SK-N-SH (cell line): ENCODE data around the gene THBD. TPM values are rescaled to one million over a fixed set of nuclear protein-coding genes. Genes with fewer than 3 reads are reported as not detected.

Experiments used
- CTCF ChIA-PET: fragments of 300-600, 350-600 bp; formaldehyde crosslinking; extraction: SDS; loops from one replicate; lab custom pipeline; 2021; lab: Yijun Ruan, JAX
- POLR2A ChIA-PET: fragments of 350-600 bp; sonication (Branson Sonifier 250); formaldehyde crosslinking; extraction: SDS; loops from one replicate; lab custom pipeline; 2020; ENCODE audit warnings: antibody characterized with exemption, inconsistent platforms; lab: Yijun Ruan, JAX
- DNase-seq: peaks from one replicate; pipeline ENCODE4 v3.0.0; 2012
- H2AFZ ChIP-seq: fragments of 200-600 bp; sonication (generic); 2 replicates; pipeline ENCODE4 v1.8.1; 2016; ENCODE audit warnings: antibody characterized with exemption, mild to moderate bottlenecking, low read depth
- H3F3A ChIP-seq: fragments of 200-600 bp; sonication (generic); replicated peaks from 2 replicates; pipeline ENCODE3; 2016; ENCODE audit warnings: antibody characterized with exemption, mild to moderate bottlenecking; ENCODE audit not compliant: insufficient read depth
- H3K27ac ChIP-seq, 2 experiments: fragments of 200-500 bp in 1 of 2; fragments of 200-600 bp in 1 of 2; sonication (Bioruptor generic) in 1 of 2; sonication (generic), shearing (Covaris generic) in 1 of 2; 2 replicates each; pipeline versions ENCODE4 v1.5.1 to v1.6.1; 2014 to 2016; ENCODE audit warnings: low read depth in 2 of 2, inconsistent platforms in 1 of 2, low read length in 1 of 2, mild to moderate bottlenecking in 1 of 2, mixed read lengths in 1 of 2
- H3K27me3 ChIP-seq: fragments of 200-600 bp; sonication (generic), shearing (Covaris generic); 2 replicates; pipeline ENCODE4 v1.6.1; 2016; ENCODE audit warnings: mixed run types; ENCODE audit not compliant: insufficient read depth
- H3K36me3 ChIP-seq, 2 experiments: fragments of 200-500 bp in 1 of 2; fragments of 200-600 bp in 1 of 2; sonication (Bioruptor generic) in 1 of 2; sonication (generic) in 1 of 2; replicated peaks in 1 of 2; 2 replicates each; pipeline versions ENCODE3 to v1.5.1; 2014 to 2016; ENCODE audit warnings: low read length in 1 of 2, mild to moderate bottlenecking in 1 of 2; ENCODE audit not compliant: insufficient read depth in 2 of 2, control insufficient read depth in 1 of 2
- H3K4me1 ChIP-seq, 2 experiments: fragments of 200-500 bp in 1 of 2; fragments of 200-600 bp in 1 of 2; sonication (Bioruptor generic) in 1 of 2; sonication (generic), shearing (Covaris generic) in 1 of 2; 2 replicates each; pipeline versions ENCODE4 v1.5.1 to v1.6.1; 2014 to 2016; ENCODE audit warnings: low read depth in 1 of 2, low read length in 1 of 2, mixed run types in 1 of 2; ENCODE audit not compliant: insufficient read depth in 2 of 2, control insufficient read depth in 1 of 2
- H3K4me2 ChIP-seq: fragments of 200-600 bp; sonication (generic), shearing (Covaris generic); 2 replicates; pipeline ENCODE4 v1.6.1; 2017; ENCODE audit warnings: mixed run types
- H3K4me3 ChIP-seq, 2 experiments: fragments of 200-500 bp in 1 of 2; fragments of 200-600 bp in 1 of 2; sonication (Bioruptor generic) in 1 of 2; sonication (generic), shearing (Covaris generic) in 1 of 2; 2 replicates each; pipeline versions ENCODE4 v1.5.1 to v1.8.1; 2014 to 2016; ENCODE audit warnings: low read depth in 2 of 2, inconsistent platforms in 1 of 2, low read length in 1 of 2, mild to moderate bottlenecking in 1 of 2, mixed read lengths in 1 of 2, moderate library complexity in 1 of 2
- H3K79me2 ChIP-seq: fragments of 200-600 bp; sonication (generic); 2 replicates; pipeline ENCODE4 v1.8.1; 2017; ENCODE audit warnings: mild to moderate bottlenecking; ENCODE audit not compliant: insufficient read depth
- H3K9ac ChIP-seq: fragments of 200-600 bp; sonication (generic); 2 replicates; pipeline ENCODE4 v1.6.1; 2017; ENCODE audit warnings: mixed run types
- H3K9me2 ChIP-seq: fragments of 200-600 bp; sonication (generic); 2 replicates; pipeline ENCODE4 v1.6.1; 2017; ENCODE audit warnings: mixed run types
- H3K9me3 ChIP-seq: fragments of 200-600 bp; sonication (generic); 2 replicates; pipeline ENCODE4 v1.6.1; 2017; ENCODE audit warnings: mixed run types, mild to moderate bottlenecking, moderate library complexity
- H4K20me1 ChIP-seq: fragments of 200-600 bp; sonication (generic); 2 replicates; pipeline ENCODE4 v1.6.1; 2017; ENCODE audit warnings: mild to moderate bottlenecking, mixed run types; ENCODE audit not compliant: insufficient read depth
- FOXM1 ChIP-seq: IDR thresholded peaks from 2 replicates; pipeline ENCODE4 v1.4.0; 2012; ENCODE audit warnings: low read depth, mild to moderate bottlenecking
- GATA2 ChIP-seq: sonication (generic); formaldehyde crosslinking; IDR thresholded peaks from 2 replicates; pipeline ENCODE4 v1.5.0; 2020; ENCODE audit warnings: mild to moderate bottlenecking, missing genetic modification reagents
- IRF3 ChIP-seq: fragments of 150-350 bp; IDR thresholded peaks from 2 replicates; pipeline ENCODE4 v1.6.1; 2016; ENCODE audit warnings: mild to moderate bottlenecking, low read depth, low read length
- MAX ChIP-seq: IDR thresholded peaks from 2 replicates; pipeline ENCODE4 v1.4.0; 2012; ENCODE audit warnings: low read depth
- MEF2A ChIP-seq: IDR thresholded peaks from 2 replicates; pipeline ENCODE4 v1.4.0; 2012; ENCODE audit warnings: low read depth, borderline replicate concordance
- NFIC ChIP-seq: IDR thresholded peaks from 2 replicates; pipeline ENCODE4 v1.4.0; 2012; ENCODE audit warnings: borderline replicate concordance
- NRF1 ChIP-seq: IDR thresholded peaks from 2 replicates; pipeline ENCODE4 v1.6.1; 2012; ENCODE audit warnings: low read depth, mild to moderate bottlenecking, low read length
- RCOR1 ChIP-seq: fragments of 150-350 bp; IDR thresholded peaks from 2 replicates; pipeline ENCODE4 v1.6.1; 2017; ENCODE audit warnings: antibody characterized with exemption, low read length
- RFX5 ChIP-seq: IDR thresholded peaks from 2 replicates; pipeline ENCODE4 v1.6.1; 2012; ENCODE audit warnings: mild to moderate bottlenecking, improper control_type of control experiment, low read length
- RXRA ChIP-seq: IDR thresholded peaks from 2 replicates; pipeline ENCODE4 v1.4.0; 2012; ENCODE audit warnings: low read depth, mild to moderate bottlenecking, borderline replicate concordance
- SIN3A ChIP-seq: IDR thresholded peaks from 2 replicates; pipeline ENCODE4 v1.6.1; 2012; ENCODE audit warnings: low read depth, mild to moderate bottlenecking, low read length, moderate library complexity, borderline replicate concordance
- SMC3 ChIP-seq: IDR thresholded peaks from 2 replicates; pipeline ENCODE4 v1.6.1; 2012; ENCODE audit warnings: low read depth, low read length, improper control_type of control experiment
- TCF12 ChIP-seq: IDR thresholded peaks from 2 replicates; pipeline ENCODE4 v1.4.0; 2012
- USF1 ChIP-seq: IDR thresholded peaks from 2 replicates; pipeline ENCODE4 v1.4.0; 2012; ENCODE audit warnings: low read depth, borderline replicate concordance
- WGBS: methylation state at CpG from one replicate; pipeline ENCODE4 v1.1.6; 2017; ENCODE audit warnings: low lambda C conversion rate; 5-methylcytosine and 5-hydroxymethylcytosine counted together
- polyA plus RNA-seq, 3 experiments: library from polyadenylated mRNA; depleted of rRNA; stranded (reverse); fragments of >200 nt; gene quantifications; 2 replicates each; pipeline ENCODE4 v1.2.3, GENCODE V29; 2012

The THBD gene
- polyA plus RNA-seq, 1 of the 3 experiments (the other 2 are of a cell fraction), result 0.33 TPM

- TF ChIP-seq MAX, result no peak
These were observed 14.5 kb downstream of the THBD start, which contains the start of gene SSTR4 (continued) for GRCh38 chr20:23034721-23035671.

DNA sequence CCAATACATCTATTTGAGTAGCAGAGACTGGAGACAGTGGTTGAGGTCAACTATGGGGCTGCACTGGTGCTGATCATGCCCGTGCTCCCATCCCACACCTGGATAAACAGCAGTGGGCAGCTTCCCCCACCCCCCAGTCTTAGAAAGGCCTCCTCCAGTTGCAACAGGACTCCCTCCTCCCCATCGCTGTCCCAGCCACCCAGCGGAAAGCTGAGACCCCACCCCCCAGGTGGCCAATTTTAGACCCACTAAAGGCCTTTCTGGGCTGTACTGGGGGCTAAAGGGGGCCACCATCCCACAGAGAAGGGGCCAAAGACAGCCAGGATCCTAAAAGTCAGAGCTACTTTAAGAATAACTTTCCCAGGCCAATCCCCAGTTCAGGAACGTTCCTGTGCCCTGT is 15.6 kb downstream of the THBD start:
- no peaks in the 10 kb centered on the region for H3K36me3 ChIP-seq
- CTCF ChIA-PET, result no interaction called here
- no peak overlapping the region for H3K4me3 ChIP-seq
- H3K27me3 ChIP-seq, result peaks cover 62% of the 10 kb centered on the region
- POLR2A ChIA-PET, result no interaction called here
- no peaks in the 10 kb centered on the region for H3K79me2 ChIP-seq
- H3K27ac ChIP-seq, result no peak overlapping the region
- H3K9ac ChIP-seq, result no peak overlapping the region
- no peak for TF ChIP-seq MAX
- TF ChIP-seq SIN3A, result no peak
- TF ChIP-seq TCF12, result no peak
- TF ChIP-seq SMC3, result no peak
- no peak for TF ChIP-seq FOXM1
- no peak for TF ChIP-seq RCOR1
- no peak for TF ChIP-seq IRF3
- TF ChIP-seq NFIC, result no peak
- no peak for TF ChIP-seq RXRA
- no peaks in the 10 kb centered on the region for H3K4me1 ChIP-seq
- 12% methylated on average over 3 of the region's 4 CpGs for WGBS
- H4K20me1 ChIP-seq, result no peaks in the 10 kb centered on the region
- no peaks in the 10 kb centered on the region for H3K9me2 ChIP-seq
- no peaks in the 10 kb centered on the region for H3K9me3 ChIP-seq
- H2AFZ ChIP-seq, result no peak overlapping the region
- H3F3A ChIP-seq, result no peaks in the 10 kb centered on the region
- no peak for DNase-seq
- no peak overlapping the region for H3K4me2 ChIP-seq

DNA sequence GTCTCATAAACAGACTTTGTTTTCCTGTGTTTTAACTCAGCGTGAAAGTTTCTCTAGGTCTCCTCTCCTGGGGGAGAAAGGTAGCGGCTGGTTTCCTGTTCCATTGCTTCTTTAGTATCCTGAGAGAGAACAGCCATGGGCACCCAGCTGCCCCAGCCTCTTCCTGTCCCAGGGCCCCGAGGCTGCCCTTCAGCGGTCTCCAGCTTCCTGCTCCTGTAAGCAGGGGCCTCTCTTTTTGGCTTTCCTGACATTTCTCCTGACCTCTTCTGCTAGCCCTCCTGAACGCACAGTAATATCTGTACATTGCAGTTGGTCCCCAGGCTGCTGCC is 16.8 kb downstream of the THBD start:
- no peak overlapping the region for H2AFZ ChIP-seq
- ChIA-PET POLR2A (no interaction called here), CTCF (no interaction called here)

More for the DNA sequence above, 16.8 kb downstream of the THBD start:
- no peaks in the 10 kb centered on the region for H3K36me3 ChIP-seq
- H3K9ac ChIP-seq, result no peak overlapping the region
- no peaks in the 10 kb centered on the region for H3F3A ChIP-seq
- peaks cover 54% of the 10 kb centered on the region for H3K27me3 ChIP-seq
- no peak overlapping the region for H3K4me3 ChIP-seq
- H3K4me1 ChIP-seq, result no peaks in the 10 kb centered on the region
- H3K27ac ChIP-seq, result no peak overlapping the region
- H3K4me2 ChIP-seq, result no peak overlapping the region
- no peak for TF ChIP-seq NRF1
- TF ChIP-seq TCF12, result no peak
- TF ChIP-seq USF1, result no peak
- TF ChIP-seq GATA2 (CRISPR knock-in tag), result no peak
- no peak for TF ChIP-seq MEF2A
- no peak for TF ChIP-seq RFX5
- TF ChIP-seq, all 33 proteins: peak for 0
- no peaks in the 10 kb centered on the region for H3K9me2 ChIP-seq
- no peaks in the 10 kb centered on the region for H4K20me1 ChIP-seq
- no peak for DNase-seq
- H3K9me3 ChIP-seq, result no peaks in the 10 kb centered on the region
- WGBS, result 10% methylated on average over 5 of the region's 5 CpGs
- H3K79me2 ChIP-seq, result no peaks in the 10 kb centered on the region
